Mammary epithelial cell (primary cell): ENCODE measurements around the gene KIFC3.

Experiments used
- CTCF ChIP-seq, 2 donors: IDR thresholded peaks in 1 of 2; conservative IDR thresholded peaks in 1 of 2; 2 replicates each; pipeline ENCODE4 v1.5.1; 2011 to 2012; ENCODE audit warnings: inconsistent platforms in 2 of 2, low read length in 2 of 2, mild to moderate bottlenecking in 2 of 2, control low read depth in 1 of 2, low read depth in 1 of 2; ENCODE audit not compliant: insufficient read depth in 1 of 2; ENCODE audit errors: extremely low read depth in 1 of 2
- EZH2 ChIP-seq: IDR thresholded peaks from 2 replicates; pipeline ENCODE4 v1.6.1; 2012; ENCODE audit warnings: low read length, inconsistent platforms, borderline replicate concordance

- TF ChIP-seq CTCF (conservative IDR thresholded peaks at IDR 0.05 in 1 of 2, IDR thresholded peaks at IDR 0.05 in 1 of 2; ENCODE audit: extremely low read depth in 1 of 2, insufficient read depth in 1 of 2, low read depth in 1 of 2, low read length in 2 of 2) (no peak), EZH2 (no peak)
These were observed 45.9 kb upstream of the KIFC3 start for GRCh38 chr16:57848181-57848580.
